HUES48 (cell line): ENCODE measurements around the gene PLD6.

Experiments used
- H3K27ac ChIP-seq: one replicate; pipeline ENCODE4 v1.7.0; 2013; ENCODE audit warnings: low read depth, low read length, inconsistent platforms
- H3K27me3 ChIP-seq: 2 replicates; pipeline ENCODE4 v1.6.1; 2013; ENCODE audit warnings: mild to moderate bottlenecking, low read length; ENCODE audit not compliant: control insufficient read depth, insufficient read depth
- H3K36me3 ChIP-seq: 2 replicates; pipeline ENCODE4 v1.6.1; 2013; ENCODE audit warnings: low read length; ENCODE audit not compliant: control insufficient read depth, insufficient read depth
- H3K4me1 ChIP-seq: 2 replicates; pipeline ENCODE4 v1.6.1; 2013; ENCODE audit warnings: mild to moderate bottlenecking, low read length; ENCODE audit not compliant: control insufficient read depth, insufficient read depth
- H3K4me3 ChIP-seq: 2 replicates; pipeline ENCODE4 v1.5.1; 2013; ENCODE audit warnings: mild to moderate bottlenecking, low read depth, low read length
- H3K9ac ChIP-seq: 2 replicates; pipeline ENCODE4 v1.6.1; 2013; ENCODE audit warnings: mild to moderate bottlenecking, low read depth, low read length, moderate library complexity
- H3K9me3 ChIP-seq: 2 replicates; pipeline ENCODE4 v1.6.1; 2013; ENCODE audit warnings: low read length; ENCODE audit not compliant: control insufficient read depth, insufficient read depth

The PLD6 gene

DNA sequence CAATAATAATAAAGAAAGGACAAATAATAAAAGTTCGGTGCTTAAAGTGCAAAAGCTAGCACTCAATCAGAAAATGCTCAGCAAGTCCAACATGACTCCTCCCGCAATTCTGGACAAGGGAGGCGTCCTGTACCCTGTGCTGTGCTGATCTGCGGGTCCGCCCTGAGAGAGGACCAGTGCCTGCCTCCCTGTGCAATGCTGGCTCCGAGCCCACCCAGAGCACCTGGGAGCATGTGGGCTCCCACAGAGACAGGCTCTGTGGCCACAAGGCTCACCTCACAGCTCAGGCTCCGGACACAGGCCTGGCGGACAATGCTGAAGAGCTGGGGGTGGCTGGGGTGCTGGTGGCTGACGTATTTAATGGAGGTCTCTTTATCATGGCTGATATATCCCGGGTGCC, 19.8 kb upstream of the PLD6 start:
- H3K27ac ChIP-seq: no peak overlapping the region
- H3K4me3 ChIP-seq: no peak overlapping the region
- no peaks in the 10 kb centered on the region for H3K4me1 ChIP-seq
- H3K9ac ChIP-seq: no peak overlapping the region
- peaks cover 98% of the 10 kb centered on the region for H3K36me3 ChIP-seq
- no peaks in the 10 kb centered on the region for H3K9me3 ChIP-seq
- H3K27me3 ChIP-seq: no peaks in the 10 kb centered on the region

DNA sequence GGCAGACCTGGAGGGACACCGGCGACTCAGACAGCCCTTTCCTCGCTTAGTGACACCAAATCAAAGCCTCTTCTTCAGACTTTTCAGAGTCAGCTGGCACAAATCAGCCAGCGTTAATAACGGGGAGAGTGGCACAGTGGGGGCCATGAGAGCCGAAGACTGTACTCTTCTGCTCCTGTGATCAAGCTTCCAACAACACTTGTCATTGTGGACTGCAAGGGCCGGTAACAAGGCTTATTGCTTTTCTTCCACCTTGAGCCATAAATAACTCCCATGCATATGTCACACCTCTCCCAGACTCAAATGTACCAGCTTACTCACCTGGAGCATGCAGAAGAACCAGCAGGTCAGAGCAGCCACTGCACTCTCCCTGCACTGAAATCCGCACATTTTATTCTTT, 18.0 kb upstream of the PLD6 start:
- Histone ChIP-seq H3K27ac (no peak overlapping the region), H3K27me3 (no peaks in the 10 kb centered on the region), H3K36me3 (peaks cover 95% of the 10 kb centered on the region), H3K9me3 (no peaks in the 10 kb centered on the region), H3K9ac (no peak overlapping the region), H3K4me3 (no peak overlapping the region), H3K4me1 (no peaks in the 10 kb centered on the region)

DNA sequence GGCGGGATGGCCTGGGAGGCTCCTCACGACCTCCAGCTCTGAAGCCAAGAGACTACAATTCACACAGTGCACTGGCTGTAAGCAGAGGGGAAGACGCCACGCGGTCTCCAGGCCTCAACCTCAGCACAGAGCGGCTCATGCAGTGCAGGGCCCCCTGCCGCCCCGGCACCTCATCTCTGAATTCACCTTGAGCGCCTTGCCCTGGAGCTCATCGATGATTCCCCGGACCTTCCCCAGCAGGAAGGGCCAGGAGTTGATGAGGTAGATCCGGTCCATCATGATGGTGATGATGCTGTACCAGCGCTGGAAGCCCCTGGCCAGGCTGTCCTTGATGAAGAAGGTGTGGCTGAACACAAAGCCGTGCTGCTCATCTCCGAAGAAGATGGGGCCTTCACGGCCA, 17.6 kb upstream of the PLD6 start:
- Histone ChIP-seq H3K27me3 (no peaks in the 10 kb centered on the region), H3K36me3 (peaks cover 95% of the 10 kb centered on the region), H3K4me1 (no peaks in the 10 kb centered on the region), H3K9ac (no peak overlapping the region), H3K27ac (no peak overlapping the region), H3K9me3 (no peaks in the 10 kb centered on the region), H3K4me3 (no peak overlapping the region)

DNA sequence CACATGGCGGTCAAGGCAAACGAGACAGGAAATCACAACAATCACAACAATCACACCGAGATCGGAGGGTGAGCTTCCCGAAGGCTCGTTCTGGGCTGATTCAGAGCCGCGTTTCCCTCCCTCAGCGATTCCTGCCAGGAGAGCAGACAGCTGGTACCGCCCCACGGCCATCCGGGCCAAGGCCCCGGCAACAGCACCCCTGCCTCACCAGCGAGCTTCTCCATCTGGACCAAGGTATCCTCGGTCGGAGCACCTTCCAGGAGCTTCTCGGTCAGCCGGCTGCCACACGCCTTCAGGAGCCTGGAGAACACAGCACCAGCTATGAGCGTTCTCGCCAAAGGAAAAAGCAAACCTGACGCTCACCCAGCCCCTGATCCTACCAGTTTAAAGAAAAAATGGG, 15.2 kb upstream of the PLD6 start:
- Histone ChIP-seq H3K27ac (no peak overlapping the region), H3K27me3 (no peaks in the 10 kb centered on the region), H3K4me1 (no peaks in the 10 kb centered on the region), H3K9ac (no peak overlapping the region), H3K36me3 (peaks cover 95% of the 10 kb centered on the region), H3K9me3 (no peaks in the 10 kb centered on the region), H3K4me3 (no peak overlapping the region)

DNA sequence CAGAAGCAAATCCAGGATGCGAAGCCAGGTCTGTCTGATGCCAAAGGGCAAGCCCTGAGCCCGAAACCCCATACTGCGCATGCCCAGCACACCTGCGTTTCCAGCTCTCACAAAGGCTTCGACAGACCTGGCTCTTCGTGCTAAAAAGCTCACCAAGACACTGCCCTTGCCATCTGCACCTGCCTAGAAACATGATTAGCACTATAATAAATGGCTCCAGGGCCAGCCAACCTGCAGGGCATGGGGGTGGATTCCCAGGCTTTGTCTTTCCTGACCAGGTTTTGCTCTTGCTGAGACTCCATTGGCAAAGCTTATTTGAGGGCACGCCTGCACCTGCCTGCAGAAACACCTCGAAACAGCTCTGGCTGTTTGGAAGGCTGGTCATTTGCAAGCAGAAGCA, 14.4 kb upstream of the PLD6 start:
- Histone ChIP-seq H3K4me1 (no peaks in the 10 kb centered on the region), H3K9me3 (no peaks in the 10 kb centered on the region), H3K27me3 (no peaks in the 10 kb centered on the region), H3K9ac (no peak overlapping the region), H3K4me3 (no peak overlapping the region), H3K27ac (no peak overlapping the region), H3K36me3 (peaks cover 95% of the 10 kb centered on the region)

DNA sequence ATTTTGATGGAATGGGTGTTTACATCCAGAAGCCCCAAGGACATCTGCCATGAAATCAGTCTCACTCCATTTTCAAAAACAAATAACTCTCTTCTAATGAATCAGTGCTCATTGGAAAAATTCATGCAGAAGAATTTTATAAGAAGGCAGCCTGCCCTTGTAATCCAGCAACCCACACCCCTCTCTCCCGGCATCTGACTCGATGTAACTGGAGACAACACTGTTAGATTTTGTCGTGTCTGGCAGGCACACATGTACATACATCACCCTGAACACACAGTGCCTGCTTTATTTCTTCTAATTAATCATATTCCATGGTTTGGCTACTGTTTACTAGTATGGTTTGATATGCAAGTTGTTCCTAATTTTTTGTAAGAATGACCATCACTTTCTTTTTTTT, 11.9 kb upstream of the PLD6 start:
- no peak overlapping the region for H3K27ac ChIP-seq
- H3K36me3 ChIP-seq: peaks cover 92% of the 10 kb centered on the region
- H3K27me3 ChIP-seq: no peaks in the 10 kb centered on the region
- H3K9me3 ChIP-seq: no peaks in the 10 kb centered on the region
- H3K4me3 ChIP-seq: no peak overlapping the region
- no peaks in the 10 kb centered on the region for H3K4me1 ChIP-seq
- no peak overlapping the region for H3K9ac ChIP-seq

DNA sequence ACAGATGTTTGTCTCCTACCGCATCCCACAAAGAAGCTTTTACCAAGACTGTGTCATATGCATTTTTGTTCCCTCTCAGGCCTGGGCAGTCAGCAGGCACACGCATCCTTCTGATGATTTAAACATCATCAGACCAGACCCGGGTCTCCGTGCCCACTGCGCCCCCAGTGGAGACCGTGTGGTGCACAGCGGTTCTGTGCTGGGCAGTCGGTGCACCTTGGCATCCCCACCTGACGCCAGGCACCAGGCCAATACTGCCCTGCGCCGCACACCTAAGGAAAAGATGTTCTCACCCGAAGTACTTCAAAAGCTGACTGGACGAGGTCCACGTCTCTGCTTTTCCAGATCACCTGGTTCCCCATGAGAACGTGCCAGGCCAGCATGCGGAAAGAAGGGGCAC, 10.6 kb upstream of the PLD6 start:
- no peaks in the 10 kb centered on the region for H3K27me3 ChIP-seq
- H3K4me3 ChIP-seq: no peak overlapping the region
- peaks cover 84% of the 10 kb centered on the region for H3K36me3 ChIP-seq
- no peaks in the 10 kb centered on the region for H3K9me3 ChIP-seq
- no peak overlapping the region for H3K9ac ChIP-seq
- H3K4me1 ChIP-seq: no peaks in the 10 kb centered on the region
- no peak overlapping the region for H3K27ac ChIP-seq

DNA sequence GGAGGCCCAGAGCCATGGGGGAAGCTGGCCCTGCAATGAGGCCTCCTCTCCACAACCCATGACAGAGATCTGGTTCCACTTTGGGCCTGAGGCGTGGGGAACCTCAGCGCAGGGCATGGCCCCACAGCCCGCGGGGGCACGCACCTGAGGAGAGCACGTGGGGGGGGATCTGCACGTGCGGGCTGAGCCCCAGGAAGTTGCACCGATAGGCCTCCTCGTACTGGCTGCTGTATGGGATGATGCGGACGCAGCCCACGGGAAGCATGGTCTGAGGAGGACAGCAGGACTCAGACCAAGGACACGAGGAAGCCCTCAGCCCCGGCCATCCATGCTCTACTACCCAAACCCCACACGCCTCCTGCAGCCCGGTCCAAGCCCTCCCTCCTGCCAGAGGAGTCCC, 10.1 kb upstream of the PLD6 start:
- no peaks in the 10 kb centered on the region for H3K4me1 ChIP-seq
- no peaks in the 10 kb centered on the region for H3K27me3 ChIP-seq
- no peaks in the 10 kb centered on the region for H3K9me3 ChIP-seq
- no peak overlapping the region for H3K27ac ChIP-seq
- H3K36me3 ChIP-seq: peaks cover 79% of the 10 kb centered on the region
- no peak overlapping the region for H3K9ac ChIP-seq
- H3K4me3 ChIP-seq: no peak overlapping the region

DNA sequence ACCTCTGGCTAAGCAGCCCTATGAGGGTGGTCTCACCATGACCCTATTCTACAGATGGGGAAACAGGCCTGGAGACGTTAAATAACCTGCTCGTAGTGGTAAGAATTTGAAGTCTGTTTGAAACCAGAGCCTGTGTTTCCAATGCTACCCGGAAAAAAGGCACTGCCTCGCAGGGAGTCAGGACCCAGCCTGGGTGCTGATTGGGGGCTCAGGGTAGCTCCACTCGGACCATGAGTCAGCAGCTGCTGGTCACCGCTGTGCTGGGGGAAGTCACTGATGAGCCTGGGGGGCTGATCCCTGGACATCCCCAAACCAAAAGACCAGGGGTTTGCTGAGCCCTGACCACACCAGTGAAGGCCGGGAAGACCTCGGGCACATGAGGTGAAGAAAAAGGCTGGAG, 9.4 kb upstream of the PLD6 start:
- Histone ChIP-seq H3K4me3 (no peak overlapping the region), H3K27ac (no peak overlapping the region), H3K9ac (no peak overlapping the region), H3K4me1 (no peaks in the 10 kb centered on the region), H3K27me3 (no peaks in the 10 kb centered on the region), H3K36me3 (peaks cover 72% of the 10 kb centered on the region), H3K9me3 (no peaks in the 10 kb centered on the region)

DNA sequence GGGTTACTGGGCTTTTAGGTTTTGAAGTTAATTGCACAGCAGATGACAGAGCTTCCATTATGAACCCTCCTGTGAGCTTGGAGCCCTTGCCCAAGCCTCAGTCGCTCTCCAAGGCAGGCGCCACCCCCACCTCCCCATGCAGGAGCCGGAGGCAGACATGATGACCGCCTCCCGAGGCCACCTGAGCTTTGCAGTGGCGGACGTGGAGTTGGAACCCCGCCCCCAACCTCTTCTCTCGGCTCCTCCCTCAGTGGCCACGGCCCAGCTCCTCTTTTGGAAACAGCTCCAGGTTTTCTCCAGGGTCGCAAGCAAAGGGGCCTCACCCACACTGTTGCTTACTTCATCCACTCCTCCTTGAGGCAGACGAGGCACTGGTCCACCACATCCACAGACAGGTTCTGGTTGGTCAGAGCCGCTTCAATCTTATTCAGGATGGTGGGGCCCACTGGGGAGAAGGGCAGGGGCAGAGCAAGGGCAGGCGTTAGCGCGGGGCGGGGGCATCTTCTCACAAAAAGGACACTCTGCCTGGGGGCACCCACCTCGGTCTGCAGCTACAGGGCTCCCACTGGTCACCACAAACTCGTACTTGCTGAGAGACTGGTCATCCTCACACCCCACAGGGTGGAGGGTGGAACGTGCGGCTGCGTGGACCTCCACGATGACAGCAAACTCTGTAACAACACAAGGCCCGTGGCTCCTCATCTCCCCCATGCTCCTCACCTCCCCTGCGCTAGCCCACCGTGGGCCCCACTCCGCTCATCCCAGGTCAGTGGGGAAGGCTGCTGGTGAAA, 8.7 kb upstream of the PLD6 start:
- no peaks in the 10 kb centered on the region for H3K9me3 ChIP-seq
- H3K4me3 ChIP-seq: no peak overlapping the region
- no peak overlapping the region for H3K27ac ChIP-seq
- H3K27me3 ChIP-seq: no peaks in the 10 kb centered on the region
- H3K9ac ChIP-seq: no peak overlapping the region
- no peaks in the 10 kb centered on the region for H3K4me1 ChIP-seq
- H3K36me3 ChIP-seq: peaks cover 65% of the 10 kb centered on the region

DNA sequence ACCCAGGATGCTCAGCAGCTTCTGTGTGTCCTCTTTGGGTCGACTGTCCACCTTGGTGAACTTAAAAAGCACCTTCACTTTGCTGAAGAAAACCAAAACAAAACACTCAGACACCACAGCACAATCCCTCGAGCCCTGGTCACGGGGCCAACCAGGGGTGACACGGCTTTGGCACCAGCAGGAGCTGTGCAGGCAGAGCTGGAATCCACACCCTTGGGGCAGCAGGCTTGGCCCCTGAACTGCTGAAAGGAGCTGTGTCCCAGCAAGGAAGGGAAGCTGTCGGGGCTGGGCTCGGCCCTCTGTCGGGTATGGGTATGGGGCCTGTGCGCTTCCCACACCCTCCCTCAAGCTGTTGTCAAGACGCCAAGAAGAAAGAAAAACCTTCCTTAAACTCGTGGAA, 7.6 kb upstream of the PLD6 start:
- H3K27ac ChIP-seq: no peak overlapping the region
- no peak overlapping the region for H3K9ac ChIP-seq
- H3K36me3 ChIP-seq: peaks cover 58% of the 10 kb centered on the region
- no peaks in the 10 kb centered on the region for H3K9me3 ChIP-seq
- H3K4me1 ChIP-seq: no peaks in the 10 kb centered on the region
- no peak overlapping the region for H3K4me3 ChIP-seq
- no peaks in the 10 kb centered on the region for H3K27me3 ChIP-seq
